SK-N-SH (cell line): ENCODE measurements around the gene SFI1. TPM values are rescaled to one million over a fixed set of nuclear protein-coding genes. Genes with fewer than 3 reads are reported as not detected.
A peak's percentile ranks its signal among the peaks of the same experiment; 100 is the strongest.

Experiments used
- CTCF ChIA-PET: fragments of 300-600, 350-600 bp; formaldehyde crosslinking; extraction: SDS; loops from one replicate; lab custom pipeline; 2021; lab: Yijun Ruan, JAX
- POLR2A ChIA-PET: fragments of 350-600 bp; sonication (Branson Sonifier 250); formaldehyde crosslinking; extraction: SDS; loops from one replicate; lab custom pipeline; 2020; ENCODE audit warnings: antibody characterized with exemption, inconsistent platforms; lab: Yijun Ruan, JAX
- DNase-seq: peaks from one replicate; pipeline ENCODE4 v3.0.0; 2012
- H2AFZ ChIP-seq: fragments of 200-600 bp; sonication (generic); 2 replicates; pipeline ENCODE4 v1.8.1; 2016; ENCODE audit warnings: antibody characterized with exemption, mild to moderate bottlenecking, low read depth
- H3F3A ChIP-seq: fragments of 200-600 bp; sonication (generic); replicated peaks from 2 replicates; pipeline ENCODE3; 2016; ENCODE audit warnings: antibody characterized with exemption, mild to moderate bottlenecking; ENCODE audit not compliant: insufficient read depth
- H3K27ac ChIP-seq, 2 experiments: fragments of 200-500 bp in 1 of 2; fragments of 200-600 bp in 1 of 2; sonication (Bioruptor generic) in 1 of 2; sonication (generic), shearing (Covaris generic) in 1 of 2; 2 replicates each; pipeline versions ENCODE4 v1.5.1 to v1.6.1; 2014 to 2016; ENCODE audit warnings: low read depth in 2 of 2, inconsistent platforms in 1 of 2, low read length in 1 of 2, mild to moderate bottlenecking in 1 of 2, mixed read lengths in 1 of 2
- H3K27me3 ChIP-seq: fragments of 200-600 bp; sonication (generic), shearing (Covaris generic); 2 replicates; pipeline ENCODE4 v1.6.1; 2016; ENCODE audit warnings: mixed run types; ENCODE audit not compliant: insufficient read depth
- H3K36me3 ChIP-seq, 2 experiments: fragments of 200-500 bp in 1 of 2; fragments of 200-600 bp in 1 of 2; sonication (Bioruptor generic) in 1 of 2; sonication (generic) in 1 of 2; replicated peaks in 1 of 2; 2 replicates each; pipeline versions ENCODE3 to v1.5.1; 2014 to 2016; ENCODE audit warnings: low read length in 1 of 2, mild to moderate bottlenecking in 1 of 2; ENCODE audit not compliant: insufficient read depth in 2 of 2, control insufficient read depth in 1 of 2
- H3K4me1 ChIP-seq, 2 experiments: fragments of 200-500 bp in 1 of 2; fragments of 200-600 bp in 1 of 2; sonication (Bioruptor generic) in 1 of 2; sonication (generic), shearing (Covaris generic) in 1 of 2; 2 replicates each; pipeline versions ENCODE4 v1.5.1 to v1.6.1; 2014 to 2016; ENCODE audit warnings: low read depth in 1 of 2, low read length in 1 of 2, mixed run types in 1 of 2; ENCODE audit not compliant: insufficient read depth in 2 of 2, control insufficient read depth in 1 of 2
- H3K4me2 ChIP-seq: fragments of 200-600 bp; sonication (generic), shearing (Covaris generic); 2 replicates; pipeline ENCODE4 v1.6.1; 2017; ENCODE audit warnings: mixed run types
- H3K4me3 ChIP-seq, 2 experiments: fragments of 200-500 bp in 1 of 2; fragments of 200-600 bp in 1 of 2; sonication (Bioruptor generic) in 1 of 2; sonication (generic), shearing (Covaris generic) in 1 of 2; 2 replicates each; pipeline versions ENCODE4 v1.5.1 to v1.8.1; 2014 to 2016; ENCODE audit warnings: low read depth in 2 of 2, inconsistent platforms in 1 of 2, low read length in 1 of 2, mild to moderate bottlenecking in 1 of 2, mixed read lengths in 1 of 2, moderate library complexity in 1 of 2
- H3K79me2 ChIP-seq: fragments of 200-600 bp; sonication (generic); 2 replicates; pipeline ENCODE4 v1.8.1; 2017; ENCODE audit warnings: mild to moderate bottlenecking; ENCODE audit not compliant: insufficient read depth
- H3K9ac ChIP-seq: fragments of 200-600 bp; sonication (generic); 2 replicates; pipeline ENCODE4 v1.6.1; 2017; ENCODE audit warnings: mixed run types
- H3K9me2 ChIP-seq: fragments of 200-600 bp; sonication (generic); 2 replicates; pipeline ENCODE4 v1.6.1; 2017; ENCODE audit warnings: mixed run types
- H3K9me3 ChIP-seq: fragments of 200-600 bp; sonication (generic); 2 replicates; pipeline ENCODE4 v1.6.1; 2017; ENCODE audit warnings: mixed run types, mild to moderate bottlenecking, moderate library complexity
- H4K20me1 ChIP-seq: fragments of 200-600 bp; sonication (generic); 2 replicates; pipeline ENCODE4 v1.6.1; 2017; ENCODE audit warnings: mild to moderate bottlenecking, mixed run types; ENCODE audit not compliant: insufficient read depth
- ELF1 ChIP-seq: IDR thresholded peaks from 2 replicates; pipeline ENCODE4 v1.4.0; 2012
- FOSL2 ChIP-seq: IDR thresholded peaks from 2 replicates; pipeline ENCODE4 v1.4.0; 2012; ENCODE audit warnings: low read depth, mild to moderate bottlenecking, moderate library complexity, borderline replicate concordance
- FOXJ3 ChIP-seq: sonication (generic); formaldehyde crosslinking; IDR thresholded peaks from 2 replicates; pipeline ENCODE4 v1.5.1; 2020; ENCODE audit warnings: mild to moderate bottlenecking, missing genetic modification reagents
- GABPA ChIP-seq: IDR thresholded peaks from 2 replicates; pipeline ENCODE4 v1.4.0; 2012; ENCODE audit warnings: low read depth, mild to moderate bottlenecking
- GATA2 ChIP-seq: sonication (generic); formaldehyde crosslinking; IDR thresholded peaks from 2 replicates; pipeline ENCODE4 v1.5.0; 2020; ENCODE audit warnings: mild to moderate bottlenecking, missing genetic modification reagents
- JUND ChIP-seq: IDR thresholded peaks from 2 replicates; pipeline ENCODE4 v1.4.0; 2012
- MAX ChIP-seq: IDR thresholded peaks from 2 replicates; pipeline ENCODE4 v1.4.0; 2012; ENCODE audit warnings: low read depth
- MEF2A ChIP-seq: IDR thresholded peaks from 2 replicates; pipeline ENCODE4 v1.4.0; 2012; ENCODE audit warnings: low read depth, borderline replicate concordance
- MXI1 ChIP-seq: IDR thresholded peaks from 2 replicates; pipeline ENCODE4 v1.6.1; 2012; ENCODE audit warnings: mild to moderate bottlenecking, low read depth, low read length, improper control_type of control experiment
- PBX3 ChIP-seq: IDR thresholded peaks from 2 replicates; pipeline ENCODE4; 2012
- POLR2AphosphoS5 ChIP-seq: IDR thresholded peaks from 2 replicates; pipeline ENCODE4 v1.6.1; 2012; ENCODE audit warnings: low read depth, low read length
- RAD21 ChIP-seq: IDR thresholded peaks from 2 replicates; pipeline ENCODE4 v1.6.1; 2012; ENCODE audit warnings: mild to moderate bottlenecking, low read length
- RCOR1 ChIP-seq: fragments of 150-350 bp; IDR thresholded peaks from 2 replicates; pipeline ENCODE4 v1.6.1; 2017; ENCODE audit warnings: antibody characterized with exemption, low read length
- RXRA ChIP-seq: IDR thresholded peaks from 2 replicates; pipeline ENCODE4 v1.4.0; 2012; ENCODE audit warnings: low read depth, mild to moderate bottlenecking, borderline replicate concordance
- TCF12 ChIP-seq: IDR thresholded peaks from 2 replicates; pipeline ENCODE4 v1.4.0; 2012
- USF1 ChIP-seq: IDR thresholded peaks from 2 replicates; pipeline ENCODE4 v1.4.0; 2012; ENCODE audit warnings: low read depth, borderline replicate concordance
- YY1 ChIP-seq: IDR thresholded peaks from 2 replicates; pipeline ENCODE4 v1.4.0; 2012; ENCODE audit warnings: low read depth, mild to moderate bottlenecking
- WGBS: methylation state at CpG from one replicate; pipeline ENCODE4 v1.1.6; 2017; ENCODE audit warnings: low lambda C conversion rate; 5-methylcytosine and 5-hydroxymethylcytosine counted together
- polyA plus RNA-seq, 3 experiments: library from polyadenylated mRNA; depleted of rRNA; stranded (reverse); fragments of >200 nt; gene quantifications; 2 replicates each; pipeline ENCODE4 v1.2.3, GENCODE V29; 2012

SFI1 gene
- polyA plus RNA-seq, 1 of the 3 experiments (the other 2 are of a cell fraction) = 24.7 TPM

- no peaks in the 10 kb centered on the region for H3K27me3 ChIP-seq
- TF ChIP-seq MEF2A = no peak
- TF ChIP-seq MXI1 = no peak
- no peak for TF ChIP-seq RXRA
- TF ChIP-seq ELF1 = no peak
- no peak for TF ChIP-seq RAD21
- no peak for TF ChIP-seq GATA2 (CRISPR knock-in tag)
- no peak for TF ChIP-seq GABPA
- TF ChIP-seq FOXJ3 = no peak
- no peak for TF ChIP-seq RCOR1
- TF ChIP-seq USF1 = no peak
- no peak for TF ChIP-seq JUND
- TF ChIP-seq FOSL2 = no peak
- TF ChIP-seq PBX3 = no peak
- TF ChIP-seq YY1 = no peak
- TF ChIP-seq TCF12 = no peak
- no peak for TF ChIP-seq MAX
- no peak for TF ChIP-seq POLR2AphosphoS5
- CTCF ChIA-PET = interaction anchor here (0.6 to 1.3 kb wide), 2 partner anchors 42 to 706 kb away, joined by 3 to 4 read pairs; no protein-coding TSS in a partner anchor
- H3K4me3 ChIP-seq = no peak overlapping the region
- H2AFZ ChIP-seq = no peak overlapping the region
- peaks cover 19% of the 10 kb centered on the region for H3F3A ChIP-seq
- 89% methylated on average over 9 of the region's 10 CpGs for WGBS
- H3K36me3 ChIP-seq = peaks cover 0 to 7% of the 10 kb centered on the region in 2 experiments
- H3K9ac ChIP-seq = no peak overlapping the region
- no peaks in the 10 kb centered on the region for H3K79me2 ChIP-seq
- no peaks in the 10 kb centered on the region for H4K20me1 ChIP-seq
- no peak overlapping the region for H3K4me2 ChIP-seq
- no peak for DNase-seq
- H3K9me2 ChIP-seq = no peaks in the 10 kb centered on the region
- H3K27ac ChIP-seq = peak overlapping the region; percentile 81 to 89
- peaks cover 10 to 24% of the 10 kb centered on the region in 2 experiments; a peak in 1 of 4 replicates for H3K4me1 ChIP-seq
- POLR2A ChIA-PET = no interaction called here
- H3K9me3 ChIP-seq = no peaks in the 10 kb centered on the region
Measured at GRCh38 chr22:31603081-31603525, 106.8 kb downstream of the SFI1 start.

- H3K9me3 ChIP-seq = no peaks in the 10 kb centered on the region
- H3K9me2 ChIP-seq = no peaks in the 10 kb centered on the region
- H3K4me3 ChIP-seq = no peak overlapping the region
- POLR2A ChIA-PET = no interaction called here
- WGBS = 100% methylated on average over 5 of the region's 5 CpGs
- TF ChIP-seq GABPA (no peak), POLR2AphosphoS5 (no peak)
- no peak overlapping the region for H3K4me2 ChIP-seq
- H2AFZ ChIP-seq = no peak overlapping the region
- H4K20me1 ChIP-seq = no peaks in the 10 kb centered on the region
- no peaks in the 10 kb centered on the region for H3K79me2 ChIP-seq
- H3K4me1 ChIP-seq = peaks cover 10 to 24% of the 10 kb centered on the region in 2 experiments; a peak in 1 of 4 replicates
- CTCF ChIA-PET = interaction anchor here (0.6 to 1.5 kb wide), 4 partner anchors 31 to 707 kb away, joined by 3 to 4 read pairs (median 3); no protein-coding TSS in a partner anchor
- H3K36me3 ChIP-seq = peaks cover 0 to 7% of the 10 kb centered on the region in 2 experiments
- H3K27ac ChIP-seq = peak overlapping the region; percentile 81 to 89; a peak in 3 of 4 replicates
- no peak for DNase-seq
- no peak overlapping the region for H3K9ac ChIP-seq
- no peaks in the 10 kb centered on the region for H3K27me3 ChIP-seq
- H3F3A ChIP-seq = peaks cover 19% of the 10 kb centered on the region
Measured at GRCh38 chr22:31603574-31603973, 107.2 kb downstream of the SFI1 start.
